NCI-H526 treated with DMSO at 0.1 percent for 48 hours (cell line): Measurements from ENCODE around the gene OR10P1.
A peak's percentile ranks its signal among the peaks of the same experiment; 100 is the strongest.

Experiments
- DNase-seq: peaks from one replicate; lab custom pipeline; 2025; lab: John Stamatoyannopoulos, UW

OR10P1 gene

DNA sequence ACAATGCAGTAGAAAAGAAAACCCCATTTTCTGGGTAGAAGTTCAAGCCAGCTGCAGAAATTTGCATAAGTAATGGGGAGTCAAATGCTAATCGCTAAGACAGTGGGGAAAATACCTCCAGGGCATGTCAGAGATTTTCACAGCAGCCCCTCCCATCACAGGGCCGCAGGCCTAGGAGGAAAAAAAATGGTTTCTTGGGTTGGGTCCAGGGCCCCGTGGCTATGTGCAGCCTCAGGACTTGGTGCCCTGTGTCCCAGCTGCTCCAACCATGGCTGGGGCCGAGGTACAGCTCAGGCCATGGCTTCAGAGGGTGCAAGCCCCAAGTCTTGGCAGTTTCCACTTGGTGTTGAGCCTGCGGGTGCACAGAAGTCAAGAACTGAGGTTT lies 14.6 kb downstream of the OR10P1 start:
- no peak for DNase-seq

DNA sequence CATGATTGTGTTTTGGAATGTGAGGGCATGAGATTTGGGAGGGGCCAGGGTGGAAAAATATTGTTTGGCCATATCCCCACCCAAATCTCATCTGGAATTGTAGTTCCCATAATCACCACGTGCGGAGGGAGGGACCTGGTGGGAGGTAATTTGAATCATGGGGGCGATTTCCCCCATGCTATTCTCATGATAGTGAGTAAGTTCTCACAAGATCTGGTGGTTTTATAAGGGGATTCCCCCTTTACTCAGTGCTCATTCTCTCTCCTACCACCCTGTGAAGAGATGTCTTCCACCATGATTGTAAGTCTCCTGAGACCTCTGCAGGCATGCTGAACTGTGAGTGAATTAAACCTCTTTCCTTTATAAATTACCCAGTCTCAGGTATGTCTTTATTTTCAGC lies 15.7 kb downstream of the OR10P1 start:
- no peak for DNase-seq

DNA sequence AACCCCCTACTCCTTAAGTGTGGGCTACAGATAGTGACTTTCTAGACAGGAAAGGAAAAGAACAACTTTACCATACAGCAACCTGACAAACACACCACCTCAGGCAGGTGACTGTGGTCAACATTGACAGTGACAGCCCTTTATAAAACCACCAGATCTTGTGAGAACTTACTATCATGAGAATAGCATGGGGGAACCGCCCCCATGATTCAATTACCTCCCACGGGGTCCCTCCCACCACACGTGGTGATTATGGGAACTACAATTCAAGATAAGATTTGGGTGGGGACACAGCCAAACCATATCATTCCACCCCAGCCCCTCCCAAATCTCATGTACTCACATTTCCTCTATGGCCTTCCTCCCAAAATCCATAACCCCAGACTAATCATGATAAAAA lies 16.3 kb downstream of the OR10P1 start:
- DNase-seq = no peak

DNA sequence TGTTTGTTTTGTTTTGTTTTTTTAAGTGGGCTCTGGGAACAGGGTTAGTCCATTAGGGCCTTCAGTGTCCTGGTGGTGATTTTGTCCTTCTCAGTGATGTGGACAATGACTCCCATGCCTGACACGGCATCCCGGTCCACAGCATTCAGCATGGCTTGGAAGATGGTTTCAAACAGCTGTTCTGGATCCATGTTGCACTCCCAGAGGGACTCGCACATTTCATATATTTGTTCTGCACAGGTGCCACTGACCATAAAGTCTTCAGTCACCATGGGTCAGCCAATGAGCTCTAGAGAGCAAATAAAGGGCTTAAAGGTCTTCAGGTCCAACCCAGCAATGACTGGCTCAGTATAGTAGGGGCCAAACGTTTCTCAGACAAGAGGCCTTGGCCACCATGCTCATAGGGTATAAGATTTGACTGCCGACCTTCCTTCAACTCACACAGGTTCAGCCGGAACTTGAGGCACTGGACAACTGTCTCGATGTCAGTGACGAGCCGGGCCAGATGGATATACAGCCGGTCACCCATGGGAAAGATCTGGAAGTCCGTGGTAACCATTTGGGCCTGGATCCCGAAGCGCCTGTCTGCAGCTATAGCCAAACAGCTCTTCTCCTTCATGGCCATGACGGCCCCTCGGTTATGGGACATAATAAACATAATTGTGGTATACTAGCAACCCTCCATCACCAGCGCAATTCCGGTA lies 18.0 kb downstream of the OR10P1 start:
- no peak for DNase-seq

DNA sequence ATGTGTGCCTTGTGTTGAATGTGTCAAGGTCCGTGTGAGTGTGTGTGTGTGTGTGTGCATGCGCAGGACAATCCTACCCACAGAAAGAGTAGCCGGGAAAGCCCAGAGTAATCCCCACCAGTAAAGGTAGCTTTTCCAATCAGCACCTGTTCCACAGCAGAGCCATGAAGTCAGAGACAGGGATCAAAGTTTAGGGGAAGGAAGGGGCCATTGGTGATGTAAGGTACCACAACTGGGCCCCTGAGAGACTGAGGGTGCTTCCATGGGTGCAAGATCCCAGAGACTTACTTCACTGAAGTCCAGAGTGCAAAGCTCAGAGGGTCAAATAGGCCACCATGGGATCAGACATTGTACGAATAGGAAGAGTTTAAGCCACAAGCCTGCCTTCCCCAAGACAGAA lies 20.5 kb downstream of the OR10P1 start:
- no peak for DNase-seq

DNA sequence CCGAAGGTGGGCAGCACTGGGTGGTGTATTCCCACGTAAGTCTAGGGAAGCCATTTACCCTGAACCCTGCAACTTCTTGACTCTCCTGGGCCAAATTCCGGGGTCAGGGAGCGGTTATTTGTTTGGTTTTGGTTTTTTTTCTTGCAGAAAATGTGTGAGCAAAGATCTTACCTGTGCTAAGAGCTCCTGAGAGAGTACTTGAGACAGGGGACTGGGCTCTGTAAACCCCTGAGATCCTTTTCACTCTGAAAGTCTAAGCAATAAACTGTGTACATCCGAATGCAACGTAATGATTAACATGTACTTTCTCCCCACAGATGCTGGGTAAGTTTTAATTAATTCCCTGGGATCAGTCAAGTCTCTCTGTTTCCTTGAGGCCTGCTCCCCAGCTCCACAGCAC lies 21.5 kb downstream of the OR10P1 start:
- no peak for DNase-seq

DNA sequence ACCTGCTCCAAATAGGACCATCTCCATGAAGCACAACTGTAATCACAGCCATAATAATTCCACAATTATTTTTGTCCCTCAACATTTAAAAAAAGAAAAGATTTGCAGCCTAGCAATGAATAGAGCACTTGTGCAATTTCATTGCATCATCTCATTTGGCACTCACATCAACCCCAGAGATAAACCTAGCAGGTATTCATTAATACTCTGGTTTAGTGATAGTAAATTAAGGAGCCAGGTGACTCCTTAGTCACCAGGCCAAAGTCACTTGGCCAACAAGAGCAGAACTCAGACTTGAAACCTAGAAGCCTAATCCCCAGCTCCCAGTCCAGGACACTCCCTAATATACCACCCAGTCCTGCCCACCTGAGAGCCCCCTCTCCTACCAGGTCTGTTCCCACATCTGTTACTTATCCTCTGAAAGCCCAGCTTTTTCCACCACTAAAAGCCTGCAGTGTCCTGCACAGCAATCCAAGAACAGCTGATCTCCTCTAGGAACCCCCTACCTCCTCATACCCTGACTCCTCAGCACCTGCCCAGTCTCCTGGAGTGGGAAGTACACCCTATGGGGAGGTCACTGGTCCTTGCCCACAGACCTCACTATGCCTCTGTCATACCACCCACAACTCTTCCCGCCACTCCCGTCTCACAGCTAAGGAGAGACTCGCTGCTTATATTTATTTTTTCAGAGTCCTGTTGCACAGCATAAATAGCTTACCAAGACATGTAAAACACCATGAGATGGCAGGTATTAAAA lies 22.1 kb downstream of the OR10P1 start:
- no peak for DNase-seq

DNA sequence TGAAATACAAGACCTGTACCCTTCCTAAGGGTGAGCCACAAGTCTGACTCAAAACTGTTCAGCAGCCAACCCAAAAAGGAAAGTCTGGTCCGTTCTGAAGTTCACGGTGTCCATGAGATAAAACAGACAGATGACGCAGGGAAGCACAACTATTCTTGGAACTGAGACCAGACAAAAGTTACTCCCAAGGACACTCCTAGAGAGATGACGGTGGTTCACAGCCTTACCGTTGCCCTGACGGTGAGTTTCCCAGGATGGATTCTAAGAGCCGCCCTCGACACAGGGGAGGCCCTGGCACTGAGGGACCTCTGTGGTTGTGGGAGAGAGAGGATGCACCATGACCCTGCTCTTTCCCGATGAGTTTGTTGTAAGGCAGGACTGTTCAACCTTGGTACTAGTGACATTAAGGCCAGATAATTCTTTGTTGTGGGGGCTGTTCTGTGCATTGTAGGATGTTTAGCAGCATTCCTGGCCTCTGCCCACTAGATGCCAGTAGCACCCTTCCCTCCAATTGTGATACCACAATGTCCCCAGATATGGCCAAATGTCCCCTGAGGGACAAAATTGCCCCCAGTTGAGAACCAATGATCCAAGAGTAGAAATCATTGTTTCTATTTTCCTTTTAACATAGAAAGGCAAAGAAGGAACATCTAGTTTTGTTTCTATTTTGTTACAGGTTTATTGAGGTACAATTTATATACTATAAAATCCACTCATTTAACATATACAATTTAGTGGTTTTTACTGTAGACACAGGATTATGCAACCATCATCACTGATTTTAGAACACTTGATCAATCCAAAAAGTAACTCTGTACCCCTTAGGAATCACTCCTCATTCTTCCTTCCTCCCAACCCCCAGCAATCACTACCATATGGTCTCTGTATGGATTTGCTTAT lies 23.0 kb downstream of the OR10P1 start:
- DNase-seq = no peak

DNA sequence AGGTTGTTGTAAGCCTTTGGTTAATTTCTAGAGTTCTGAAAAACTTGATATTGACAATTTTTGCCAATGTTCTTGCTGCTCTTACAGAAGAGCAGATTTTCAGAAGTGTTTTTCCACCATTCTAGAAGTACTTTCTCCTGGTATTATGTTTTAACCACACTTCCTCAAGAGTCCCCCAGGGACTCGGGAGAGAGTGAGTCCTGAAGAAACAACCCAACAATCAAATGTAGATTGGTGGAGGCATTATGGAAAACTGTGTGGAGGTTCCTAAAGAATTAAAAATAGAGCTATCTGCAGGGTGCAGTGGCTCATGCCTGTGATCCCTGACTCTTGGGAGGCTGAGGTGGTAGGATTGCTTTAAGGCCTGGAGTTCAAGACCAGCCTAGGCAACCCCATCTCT lies 26.7 kb downstream of the OR10P1 start:
- DNase-seq = no peak

DNA sequence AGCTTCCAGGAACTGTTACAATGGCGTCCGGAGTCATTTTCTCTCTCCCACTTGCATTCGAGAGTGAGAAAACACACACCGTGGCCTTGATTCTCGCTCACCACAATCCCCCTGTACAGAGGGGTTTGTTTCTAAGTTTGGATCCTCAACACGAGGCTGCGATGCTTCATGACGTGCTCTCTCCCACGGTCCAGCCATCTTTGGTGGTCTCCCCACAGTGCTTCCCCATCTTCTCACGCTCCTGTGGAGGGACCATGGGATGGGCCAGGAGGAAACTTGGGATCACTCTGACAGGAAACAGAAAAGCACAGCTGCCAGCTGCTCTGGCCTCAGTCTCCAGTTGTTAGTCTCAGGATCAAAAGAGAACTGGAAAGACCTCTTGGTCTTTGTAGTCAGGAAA lies 28.1 kb downstream of the OR10P1 start:
- no peak for DNase-seq

DNA sequence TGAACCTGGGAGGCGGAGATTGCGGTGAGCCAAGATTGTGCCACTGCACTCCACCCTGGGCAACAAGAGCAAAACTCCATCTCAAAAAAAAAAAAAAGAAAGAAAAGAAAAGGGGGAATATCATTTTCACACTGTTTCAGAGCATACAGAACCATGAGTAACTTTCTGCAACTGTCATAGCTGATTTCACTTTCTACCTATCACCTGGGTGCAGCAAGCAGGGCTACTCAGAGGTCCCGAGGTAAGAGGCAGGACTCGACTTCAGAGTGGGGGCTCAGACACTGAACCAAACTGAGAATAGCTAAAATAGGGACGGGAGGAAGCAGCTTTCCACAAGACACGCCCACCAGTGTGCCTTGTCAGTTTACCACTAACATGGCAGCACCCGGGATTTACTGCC lies 29.8 kb downstream of the OR10P1 start:
- no peak for DNase-seq

DNA sequence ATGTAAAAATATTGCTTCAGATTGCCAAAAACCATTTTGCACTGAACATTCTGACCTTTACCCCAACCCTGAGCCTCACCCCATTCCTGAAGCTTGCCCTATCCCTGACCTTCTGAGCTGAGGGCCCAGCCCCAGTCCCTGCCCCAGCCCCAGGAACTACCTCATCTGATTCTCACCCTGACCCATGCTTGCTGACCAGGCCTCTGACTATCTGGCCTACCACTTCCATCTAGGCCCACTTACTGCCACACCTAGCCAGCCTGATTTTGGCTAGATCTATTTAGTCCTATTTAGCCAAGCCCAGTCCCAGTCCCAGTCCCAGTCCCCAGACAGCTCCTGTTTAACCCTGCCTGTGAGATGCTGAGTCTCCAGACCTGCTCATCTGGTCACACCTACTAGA lies 33.6 kb downstream of the OR10P1 start:
- no peak for DNase-seq

DNA sequence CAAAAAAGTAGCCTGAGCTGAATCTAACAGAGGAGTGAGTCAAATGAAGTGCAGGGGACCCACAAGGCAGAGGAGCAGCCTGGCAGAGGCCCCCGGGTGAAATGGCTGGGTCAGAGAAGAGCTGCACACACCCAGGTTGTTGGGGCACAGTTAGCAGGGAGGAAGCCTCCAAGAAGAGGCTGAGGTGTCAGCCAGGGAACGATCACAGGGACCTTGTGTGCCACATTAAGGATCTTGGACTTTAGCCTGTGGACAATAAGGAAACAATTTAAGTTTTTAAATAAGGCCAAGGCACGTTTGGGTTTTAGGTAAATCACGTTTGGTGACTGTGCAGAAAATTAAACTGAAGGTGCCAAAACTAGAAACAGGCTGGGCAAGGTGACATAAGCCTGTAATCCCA lies 35.1 kb downstream of the OR10P1 start:
- no peak for DNase-seq

DNA sequence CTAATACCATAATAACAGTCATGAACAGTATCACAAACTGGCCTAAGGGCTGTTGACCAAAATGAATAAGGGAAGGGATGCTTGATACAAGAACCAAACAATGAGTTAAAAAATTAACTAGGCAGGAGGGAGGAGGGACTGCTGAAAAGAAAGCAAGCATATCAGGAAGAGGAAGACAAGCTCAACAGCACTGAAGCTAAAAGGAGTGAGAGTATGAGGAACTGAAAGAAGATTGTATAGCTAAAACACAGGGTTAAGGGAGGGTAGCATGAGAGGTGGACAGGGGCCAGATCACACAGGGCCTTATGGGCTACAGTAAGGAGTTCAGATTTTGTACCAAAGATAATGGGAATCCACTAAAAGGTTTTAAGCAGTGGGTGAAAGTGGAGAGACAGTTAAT lies 36.9 kb downstream of the OR10P1 start:
- no peak for DNase-seq

DNA sequence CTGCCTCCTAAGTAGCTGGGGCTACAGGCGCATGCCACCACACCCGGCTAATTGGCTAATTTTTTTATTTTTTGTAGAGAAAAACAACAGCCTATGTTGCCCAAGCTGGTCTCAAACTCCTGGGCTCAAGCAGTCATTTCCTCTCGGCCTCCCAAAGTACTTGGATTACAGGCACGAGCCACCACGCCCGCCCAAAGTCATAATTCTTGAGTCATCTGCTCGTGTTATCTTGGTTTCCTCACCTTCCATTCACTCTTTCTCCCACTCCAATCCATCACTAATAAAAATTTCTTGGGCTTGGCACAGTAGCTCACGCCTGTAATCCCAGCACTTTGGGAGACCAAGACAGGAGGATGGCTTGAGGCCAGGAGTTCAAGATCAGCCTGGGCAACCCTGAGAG lies 39.0 kb downstream of the OR10P1 start:
- no peak for DNase-seq

DNA sequence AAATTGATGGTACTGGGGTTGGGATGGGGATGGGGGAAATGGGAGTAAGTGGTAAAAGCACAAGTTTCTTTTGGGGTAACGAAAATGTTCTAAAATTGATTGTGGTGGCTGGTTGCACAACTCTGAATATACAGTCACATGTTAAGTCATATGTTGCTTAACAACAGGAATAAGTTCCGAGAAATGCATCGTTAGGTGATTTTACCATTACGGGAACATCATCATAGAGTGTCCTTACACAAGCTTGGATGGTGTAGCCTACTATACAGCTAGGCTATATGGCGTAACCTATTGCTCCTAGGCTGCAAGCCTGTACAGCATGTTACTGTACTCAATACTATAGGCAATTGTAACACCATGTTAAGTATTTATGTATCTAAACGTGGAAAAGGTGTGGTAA lies 40.0 kb downstream of the OR10P1 start:
- no peak for DNase-seq

DNA sequence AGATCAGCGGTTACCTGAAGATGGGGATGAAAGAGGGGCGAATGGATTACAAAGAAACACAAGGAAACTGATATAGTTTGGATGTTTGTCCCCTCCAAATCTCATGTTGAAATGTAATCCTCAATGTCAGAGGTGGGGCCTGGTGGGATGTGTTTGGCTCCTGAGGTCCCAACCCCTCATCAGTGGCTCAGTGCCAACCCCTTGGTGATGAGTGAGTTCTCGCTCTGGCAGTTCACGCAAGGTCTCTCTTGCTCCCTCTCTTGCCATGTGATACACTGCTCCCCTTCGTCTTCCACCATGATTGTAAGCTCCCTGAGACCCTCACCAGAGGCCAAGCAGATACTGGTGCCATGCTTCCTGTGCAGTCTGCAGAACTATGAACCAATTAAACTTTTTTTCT lies 43.0 kb downstream of the OR10P1 start:
- no peak for DNase-seq

DNA sequence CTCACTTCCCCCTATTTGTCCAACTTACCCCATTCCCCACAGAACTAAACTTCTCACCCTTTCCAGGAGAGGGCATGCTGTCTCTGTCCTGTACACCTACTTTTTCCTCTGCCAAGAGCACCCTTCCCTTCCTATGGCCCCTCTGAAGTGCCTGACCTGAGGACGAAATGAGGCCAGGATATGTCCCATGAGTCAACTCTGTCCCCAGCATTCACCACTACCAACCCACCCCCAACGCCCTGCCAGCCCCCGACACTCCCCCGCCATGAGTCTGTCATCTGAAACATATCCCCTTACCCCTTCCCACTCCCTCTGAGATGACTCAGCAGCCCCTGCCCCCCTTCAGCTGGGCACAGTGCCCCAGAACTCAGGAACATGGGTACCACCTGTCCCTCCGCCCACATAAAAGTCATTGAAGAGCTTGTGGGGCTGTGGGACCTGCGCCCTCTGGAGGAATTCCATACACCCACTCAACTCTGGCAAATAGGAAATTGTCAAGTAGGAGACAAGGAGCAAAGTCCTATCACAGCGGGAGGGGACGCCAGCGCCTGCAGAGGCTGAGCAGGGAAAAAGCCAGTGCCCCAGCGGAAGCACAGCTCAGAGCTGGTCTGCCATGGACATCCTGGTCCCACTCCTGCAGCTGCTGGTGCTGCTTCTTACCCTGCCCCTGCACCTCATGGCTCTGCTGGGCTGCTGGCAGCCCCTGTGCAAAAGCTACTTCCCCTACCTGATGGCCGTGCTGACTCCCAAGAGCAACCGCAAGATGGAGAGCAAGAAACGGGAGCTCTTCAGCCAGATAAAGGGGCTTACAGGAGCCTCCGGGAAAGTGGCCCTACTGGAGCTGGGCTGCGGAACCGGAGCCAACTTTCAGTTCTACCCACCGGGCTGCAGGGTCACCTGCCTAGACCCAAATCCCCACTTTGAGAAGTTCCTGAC lies 44.7 kb downstream of the OR10P1 start:
- DNase-seq = peak; percentile 39

DNA sequence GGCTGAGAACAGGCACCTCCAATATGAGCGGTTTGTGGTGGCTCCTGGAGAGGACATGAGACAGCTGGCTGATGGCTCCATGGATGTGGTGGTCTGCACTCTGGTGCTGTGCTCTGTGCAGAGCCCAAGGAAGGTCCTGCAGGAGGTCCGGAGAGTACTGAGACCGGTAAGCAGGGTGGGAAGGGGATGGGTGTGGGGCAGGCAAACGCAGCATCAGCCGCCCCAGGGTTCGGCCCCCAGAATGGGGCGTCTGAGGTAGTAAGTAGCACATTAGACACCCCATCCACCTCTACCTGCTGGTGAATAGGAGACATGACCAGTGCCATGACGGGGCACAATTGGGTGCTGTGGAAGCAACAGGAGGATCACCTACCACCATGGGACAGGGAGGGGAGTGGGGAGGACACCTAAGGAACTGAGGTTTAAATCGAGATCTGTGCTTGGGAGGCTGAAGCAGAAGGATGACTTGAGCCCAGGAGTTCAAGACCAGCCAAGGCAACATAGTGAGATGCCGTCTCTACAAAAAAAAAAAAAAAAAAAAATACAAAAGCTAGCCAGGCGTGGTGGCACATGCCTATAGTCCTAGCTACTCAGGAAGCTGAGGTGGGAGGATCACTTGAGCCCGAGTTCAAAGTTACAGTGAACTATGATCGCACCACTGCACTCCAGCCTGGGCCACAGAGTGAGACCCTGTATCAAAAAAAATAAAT lies 45.5 kb downstream of the OR10P1 start:
- no peak for DNase-seq

DNA sequence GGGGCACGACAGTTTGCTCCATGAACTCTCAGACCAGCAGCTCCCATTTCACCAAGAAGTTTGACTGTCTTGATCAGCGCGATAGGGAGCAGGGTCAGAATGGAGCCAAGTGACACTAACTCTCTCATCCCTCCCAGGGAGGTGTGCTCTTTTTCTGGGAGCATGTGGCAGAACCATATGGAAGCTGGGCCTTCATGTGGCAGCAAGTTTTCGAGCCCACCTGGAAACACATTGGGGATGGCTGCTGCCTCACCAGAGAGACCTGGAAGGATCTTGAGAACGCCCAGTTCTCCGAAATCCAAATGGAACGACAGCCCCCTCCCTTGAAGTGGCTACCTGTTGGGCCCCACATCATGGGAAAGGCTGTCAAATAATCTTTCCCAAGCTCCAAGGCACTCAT lies 47.0 kb downstream of the OR10P1 start:
- no peak for DNase-seq

DNA sequence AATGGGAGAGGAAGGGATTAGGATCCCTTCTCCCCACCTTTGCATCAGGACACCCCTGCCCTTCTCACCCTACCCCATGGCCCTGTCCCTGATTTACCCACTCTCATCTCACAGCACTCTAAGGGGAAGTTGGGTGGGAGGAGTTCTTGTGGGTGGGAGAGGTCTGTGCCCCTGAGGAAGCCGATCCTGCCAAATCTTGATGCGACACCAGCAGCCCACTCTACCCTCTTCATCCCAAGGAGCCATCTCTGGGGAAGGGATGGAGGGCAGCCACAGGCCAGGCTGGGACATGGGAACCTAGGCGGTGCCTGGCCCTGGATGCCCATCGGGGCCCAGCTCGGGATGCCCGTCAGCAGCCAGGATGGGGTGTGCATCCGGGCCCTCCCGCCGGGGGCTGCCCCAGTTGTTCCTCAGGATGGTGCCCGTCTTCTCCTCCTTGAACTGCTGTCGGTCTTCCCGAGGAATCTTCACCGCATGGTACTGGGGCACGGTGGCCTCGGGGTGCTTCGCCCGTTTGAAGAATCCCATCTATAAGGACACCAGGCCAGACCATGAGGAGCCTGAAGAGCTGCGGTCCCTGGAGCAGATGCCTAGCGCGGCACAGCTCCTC lies 48.2 kb downstream of the OR10P1 start:
- no peak for DNase-seq
